ENCODE measurements around the gene TGFBR2. TPM values are rescaled to one million over a fixed set of nuclear protein-coding genes. Genes with fewer than 3 reads are reported as not detected.

TGFBR2 gene
- total RNA-seq, 1 experiment from 2014 or later: 103 TPM

DNA sequence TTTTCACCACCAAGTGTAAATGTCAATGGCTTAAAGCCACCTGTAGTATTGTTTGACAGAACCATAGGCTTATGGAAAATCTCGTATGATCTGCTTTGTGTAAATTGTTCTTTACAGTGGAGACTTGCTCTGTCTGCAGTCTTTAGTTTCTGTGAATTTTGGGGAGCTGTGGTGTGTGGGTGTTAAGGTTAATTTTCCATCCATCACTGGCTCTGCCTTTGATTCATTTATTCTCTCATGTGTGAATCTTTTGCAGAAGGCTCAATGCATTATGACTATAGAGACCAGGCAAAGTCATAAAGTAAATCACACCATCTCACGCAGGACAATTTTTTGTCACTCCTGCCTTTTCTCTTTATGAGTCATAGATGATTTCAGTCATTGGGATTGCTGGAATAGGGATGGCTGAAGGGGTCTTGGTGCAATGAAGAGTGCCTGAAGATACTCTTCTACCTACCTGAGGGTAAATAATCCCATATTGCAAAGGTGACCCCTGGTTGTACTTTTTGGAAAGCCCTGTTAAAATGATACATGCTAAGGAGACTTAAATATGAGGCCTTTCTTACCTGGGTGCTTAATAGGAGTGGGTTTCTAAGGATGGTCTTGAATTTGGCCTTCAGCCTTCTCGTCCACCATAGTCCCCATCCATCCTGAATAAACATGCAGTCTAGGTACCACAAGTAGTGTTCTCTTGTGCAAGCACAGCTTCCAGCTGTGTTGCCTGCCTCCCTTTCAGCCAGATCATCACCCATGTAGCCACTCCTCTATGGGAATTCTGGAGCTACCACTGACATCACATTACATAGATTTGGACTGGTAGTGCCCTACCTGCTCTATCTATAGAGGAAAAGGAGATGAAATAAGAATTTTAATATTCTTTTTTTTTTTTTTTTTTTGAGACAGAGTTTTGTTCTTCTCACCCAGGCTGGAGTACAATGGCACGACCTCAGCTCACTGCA, 14.3 kb downstream of the TGFBR2 start:
- POLR2A ChIA-PET: interaction anchor here (0.7 to 1.8 kb wide), 4 partner anchors 8 to 37 kb away, joined by 3 to 6 read pairs (median 4); no protein-coding TSS in a partner anchor
- H3K36me3 Mint-ChIP-seq (ENCODE audit: insufficient read depth, unreplicated experiment): peaks cover 79% of the 10 kb centered on the region
- CTCF ChIA-PET: interaction anchor here (1.2 kb wide), 1 partner anchor 73 kb away, joined by 5 read pairs; no protein-coding TSS in a partner anchor
- H3K9me3 Mint-ChIP-seq (ENCODE audit: unreplicated experiment): no peaks in the 10 kb centered on the region
- no TSS peak for BruUV-seq (replicated peaks)
- peaks cover 49% of the 10 kb centered on the region for H3K4me1 Mint-ChIP-seq (ENCODE audit: insufficient read depth, unreplicated experiment)
- no peak overlapping the region for H3K27ac Mint-ChIP-seq (ENCODE audit: low read depth, unreplicated experiment)
- no peaks in the 10 kb centered on the region for H3K27me3 Mint-ChIP-seq (ENCODE audit: insufficient read depth, unreplicated experiment)
- TF ChIP-seq, protein P1, sequence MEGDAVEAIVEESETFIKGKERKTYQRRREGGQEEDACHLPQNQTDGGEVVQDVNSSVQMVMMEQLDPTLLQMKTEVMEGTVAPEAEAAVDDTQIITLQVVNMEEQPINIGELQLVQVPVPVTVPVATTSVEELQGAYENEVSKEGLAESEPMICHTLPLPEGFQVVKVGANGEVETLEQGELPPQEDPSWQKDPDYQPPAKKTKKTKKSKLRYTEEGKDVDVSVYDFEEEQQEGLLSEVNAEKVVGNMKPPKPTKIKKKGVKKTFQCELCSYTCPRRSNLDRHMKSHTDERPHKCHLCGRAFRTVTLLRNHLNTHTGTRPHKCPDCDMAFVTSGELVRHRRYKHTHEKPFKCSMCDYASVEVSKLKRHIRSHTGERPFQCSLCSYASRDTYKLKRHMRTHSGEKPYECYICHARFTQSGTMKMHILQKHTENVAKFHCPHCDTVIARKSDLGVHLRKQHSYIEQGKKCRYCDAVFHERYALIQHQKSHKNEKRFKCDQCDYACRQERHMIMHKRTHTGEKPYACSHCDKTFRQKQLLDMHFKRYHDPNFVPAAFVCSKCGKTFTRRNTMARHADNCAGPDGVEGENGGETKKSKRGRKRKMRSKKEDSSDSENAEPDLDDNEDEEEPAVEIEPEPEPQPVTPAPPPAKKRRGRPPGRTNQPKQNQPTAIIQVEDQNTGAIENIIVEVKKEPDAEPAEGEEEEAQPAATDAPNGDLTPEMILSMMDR (IDR thresholded peaks at IDR 0.05; ENCODE audit: unreplicated experiment): no peak
- intact Hi-C loops (cut with micrococcal nuclease): no loop called here
- H3K4me3 Mint-ChIP-seq (ENCODE audit: unreplicated experiment): no peak overlapping the region
- DNase-seq (ENCODE audit: unreplicated experiment): no peak

DNA sequence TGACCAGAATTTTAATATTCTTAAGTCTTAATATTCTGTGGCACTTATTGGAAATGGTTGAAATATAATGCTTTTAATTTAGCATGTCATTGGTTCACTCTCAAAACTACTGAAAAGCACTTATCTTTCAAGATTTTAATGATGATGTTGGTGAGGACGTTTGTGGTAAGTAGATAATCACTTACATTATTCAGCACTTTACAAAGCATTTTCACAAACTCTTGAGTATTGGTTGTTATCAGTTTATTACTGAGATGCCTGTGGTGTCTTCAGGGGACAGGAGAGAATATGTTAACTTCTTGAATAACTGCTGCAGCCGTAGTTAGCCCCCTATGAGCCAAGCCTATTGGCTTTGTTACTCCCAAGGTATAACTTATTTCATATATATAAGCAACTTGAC, 15.2 kb downstream of the TGFBR2 start:
- POLR2A ChIA-PET: interaction anchor here (1.8 to 5.9 kb wide), 2 partner anchors 10 to 14 kb away, joined by 4 to 190 read pairs; partner anchors contain the start of gene TGFBR2

DNA sequence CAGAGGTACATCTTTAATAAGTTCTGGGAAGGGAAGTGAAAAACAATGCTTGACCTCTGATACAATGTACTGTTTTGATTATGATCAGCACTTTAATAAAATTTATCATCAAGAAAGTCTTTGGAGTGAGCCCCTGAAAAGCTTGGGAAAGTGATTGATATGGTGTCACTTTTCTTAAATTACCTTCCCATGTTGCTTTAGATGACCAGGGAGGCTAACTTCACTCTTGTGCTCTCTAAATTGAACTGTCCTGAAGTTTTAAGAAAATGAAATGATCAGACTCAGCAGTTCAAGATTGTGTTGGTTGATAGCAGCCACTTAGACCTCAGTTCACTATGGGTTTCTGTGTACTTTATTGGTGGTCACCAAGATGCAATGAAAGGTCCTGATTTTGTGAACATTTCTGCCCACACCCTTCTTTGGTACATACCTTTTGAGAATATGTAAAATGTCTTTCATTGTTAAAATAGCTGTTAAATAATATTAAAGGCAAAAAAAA, 15.7 kb downstream of the TGFBR2 start:
- BruUV-seq (replicated peaks): no TSS peak
- intact Hi-C loops (cut with micrococcal nuclease): no loop called here
- CTCF ChIA-PET: interaction anchor here (1.7 kb wide), 1 partner anchor 8 kb away, joined by 3 read pairs; no protein-coding TSS in a partner anchor
- POLR2A ChIA-PET: interaction anchor here (0.9 to 5.9 kb wide), 3 partner anchors 10 to 37 kb away, joined by 3 to 190 read pairs (median 3); partner anchors contain the start of gene TGFBR2
- Mint-ChIP-seq H3K9me3 (ENCODE audit: unreplicated experiment) (no peaks in the 10 kb centered on the region), H3K4me3 (ENCODE audit: unreplicated experiment) (no peak overlapping the region), H3K27me3 (ENCODE audit: insufficient read depth, unreplicated experiment) (no peaks in the 10 kb centered on the region), H3K27ac (ENCODE audit: low read depth, unreplicated experiment) (peak overlapping the region; percentile 16), H3K36me3 (ENCODE audit: insufficient read depth, unreplicated experiment) (peaks cover 77% of the 10 kb centered on the region), H3K4me1 (ENCODE audit: insufficient read depth, unreplicated experiment) (peaks cover 49% of the 10 kb centered on the region)
- DNase-seq (ENCODE audit: unreplicated experiment): no peak
- TF ChIP-seq, protein P1 (IDR thresholded peaks at IDR 0.05; ENCODE audit: unreplicated experiment): no peak

More for the DNA sequence above, 15.2 kb downstream of the TGFBR2 start:
- H3K9me3 Mint-ChIP-seq (ENCODE audit: unreplicated experiment): no peaks in the 10 kb centered on the region
- no peak overlapping the region for H3K4me3 Mint-ChIP-seq (ENCODE audit: unreplicated experiment)
- no peaks in the 10 kb centered on the region for H3K27me3 Mint-ChIP-seq (ENCODE audit: insufficient read depth, unreplicated experiment)
- H3K27ac Mint-ChIP-seq (ENCODE audit: low read depth, unreplicated experiment): peak overlapping the region; percentile 16
- no TSS peak for BruUV-seq (replicated peaks)
- peaks cover 49% of the 10 kb centered on the region for H3K4me1 Mint-ChIP-seq (ENCODE audit: insufficient read depth, unreplicated experiment)
- DNase-seq (ENCODE audit: unreplicated experiment): no peak
- intact Hi-C loops (cut with micrococcal nuclease): no loop called here
- CTCF ChIA-PET: no interaction called here
- H3K36me3 Mint-ChIP-seq (ENCODE audit: insufficient read depth, unreplicated experiment): peaks cover 75% of the 10 kb centered on the region
- TF ChIP-seq, protein P1 (IDR thresholded peaks at IDR 0.05; ENCODE audit: unreplicated experiment): no peak

DNA sequence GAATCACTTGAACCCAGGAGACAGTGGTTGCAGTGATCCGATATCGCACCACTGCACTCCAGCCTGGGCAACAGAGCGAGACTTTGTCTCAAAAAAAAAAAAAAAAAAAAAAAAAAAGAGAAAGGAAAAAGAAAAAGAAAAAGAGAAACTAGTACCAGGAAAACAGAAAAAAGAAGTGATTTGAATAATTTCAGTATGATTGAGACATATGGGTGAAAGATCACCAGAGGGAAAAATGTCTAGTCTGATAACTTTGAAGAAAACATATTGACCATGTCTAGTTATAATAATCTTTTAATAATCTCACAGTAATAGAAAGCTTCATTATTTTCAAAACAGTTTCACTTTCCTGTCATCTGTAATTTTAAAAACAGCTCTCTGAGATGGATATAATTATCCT, 16.4 kb downstream of the TGFBR2 start:
- no TSS peak for BruUV-seq (replicated peaks)
- no peaks in the 10 kb centered on the region for H3K27me3 Mint-ChIP-seq (ENCODE audit: insufficient read depth, unreplicated experiment)
- CTCF ChIA-PET: interaction anchor here (0.5 to 1.7 kb wide), 3 partner anchors 8 to 196 kb away, joined by 3 read pairs; no protein-coding TSS in a partner anchor
- POLR2A ChIA-PET: interaction anchor here (0.9 to 5.9 kb wide), 3 partner anchors 11 to 36 kb away, joined by 3 to 190 read pairs (median 3); partner anchors contain the start of gene TGFBR2
- intact Hi-C loops (cut with micrococcal nuclease): no loop called here
- no peak overlapping the region for H3K4me3 Mint-ChIP-seq (ENCODE audit: unreplicated experiment)
- no peak overlapping the region for H3K27ac Mint-ChIP-seq (ENCODE audit: low read depth, unreplicated experiment)
- DNase-seq (ENCODE audit: unreplicated experiment): no peak
- peaks cover 76% of the 10 kb centered on the region for H3K36me3 Mint-ChIP-seq (ENCODE audit: insufficient read depth, unreplicated experiment)
- peaks cover 44% of the 10 kb centered on the region for H3K4me1 Mint-ChIP-seq (ENCODE audit: insufficient read depth, unreplicated experiment)
- TF ChIP-seq, protein P1 (IDR thresholded peaks at IDR 0.05; ENCODE audit: unreplicated experiment): no peak
- no peaks in the 10 kb centered on the region for H3K9me3 Mint-ChIP-seq (ENCODE audit: unreplicated experiment)

Data from MCF 10A (cell line).